Smooth muscle cell of the brain vasculature (primary cell): ENCODE measurements around the gene DOCK2.

ENCODE experiments used
- DNase-seq: peaks from one replicate; pipeline ENCODE4 v3.0.0-alpha.2; 2012; ENCODE audit warnings: low read depth, low spot score

DOCK2 gene

DNA sequence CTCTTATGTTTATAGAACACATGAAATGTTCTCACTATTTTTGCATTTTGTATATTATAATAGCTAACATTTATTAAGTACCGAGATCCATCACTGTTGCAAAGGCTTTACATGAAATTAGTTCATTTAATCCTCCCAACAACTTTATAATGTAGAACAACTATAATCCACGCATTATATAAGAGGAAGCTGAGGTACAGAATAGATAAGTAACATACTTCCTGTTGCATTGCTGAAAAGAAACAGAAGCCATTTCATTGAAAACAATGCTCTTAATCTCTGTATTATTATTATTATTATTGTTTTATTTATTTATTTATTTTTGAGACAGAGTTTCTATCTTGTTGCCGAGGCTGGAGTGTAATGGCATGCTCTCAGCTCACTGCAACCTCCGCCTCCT is 351.1 kb downstream of the DOCK2 start:
- DNase-seq: no peak

DNA sequence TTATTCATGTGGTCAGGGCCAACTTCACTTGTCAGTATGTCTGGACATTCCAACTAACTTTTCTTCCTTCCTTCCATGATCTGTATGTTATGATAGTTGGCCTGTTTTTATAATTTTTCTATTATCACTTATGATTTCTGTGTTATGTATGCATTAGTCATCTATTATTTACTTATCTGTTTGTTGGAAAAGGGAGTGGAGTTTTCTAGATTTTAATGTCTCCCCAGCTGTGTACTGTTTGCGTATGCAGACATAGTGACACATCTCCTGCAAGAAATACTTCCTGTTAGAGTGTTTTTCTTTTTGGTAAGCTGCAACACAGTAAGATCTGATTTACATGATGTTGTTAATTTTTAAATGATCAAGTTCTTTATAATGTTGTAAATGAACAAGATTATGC is 351.9 kb downstream of the DOCK2 start:
- DNase-seq: no peak

DNA sequence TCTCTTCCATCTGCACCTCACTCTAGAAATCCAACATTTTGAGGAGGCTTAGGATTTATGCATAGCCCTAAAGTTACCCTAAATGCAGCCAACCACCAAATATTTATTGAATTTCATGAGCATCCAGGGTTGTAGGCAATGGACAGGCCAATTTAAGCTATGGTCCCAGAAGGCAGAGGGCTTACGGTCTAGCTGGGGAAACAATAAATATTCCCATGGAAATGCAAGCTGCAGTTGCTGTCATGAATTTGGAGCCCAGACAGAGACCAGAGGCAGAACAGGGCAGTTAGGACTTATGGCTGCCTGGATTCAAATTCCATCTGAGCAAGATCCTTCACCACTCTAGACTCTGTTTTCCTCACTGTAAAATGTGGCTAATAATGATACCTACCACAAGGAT is 352.3 kb downstream of the DOCK2 start:
- DNase-seq: no peak

DNA sequence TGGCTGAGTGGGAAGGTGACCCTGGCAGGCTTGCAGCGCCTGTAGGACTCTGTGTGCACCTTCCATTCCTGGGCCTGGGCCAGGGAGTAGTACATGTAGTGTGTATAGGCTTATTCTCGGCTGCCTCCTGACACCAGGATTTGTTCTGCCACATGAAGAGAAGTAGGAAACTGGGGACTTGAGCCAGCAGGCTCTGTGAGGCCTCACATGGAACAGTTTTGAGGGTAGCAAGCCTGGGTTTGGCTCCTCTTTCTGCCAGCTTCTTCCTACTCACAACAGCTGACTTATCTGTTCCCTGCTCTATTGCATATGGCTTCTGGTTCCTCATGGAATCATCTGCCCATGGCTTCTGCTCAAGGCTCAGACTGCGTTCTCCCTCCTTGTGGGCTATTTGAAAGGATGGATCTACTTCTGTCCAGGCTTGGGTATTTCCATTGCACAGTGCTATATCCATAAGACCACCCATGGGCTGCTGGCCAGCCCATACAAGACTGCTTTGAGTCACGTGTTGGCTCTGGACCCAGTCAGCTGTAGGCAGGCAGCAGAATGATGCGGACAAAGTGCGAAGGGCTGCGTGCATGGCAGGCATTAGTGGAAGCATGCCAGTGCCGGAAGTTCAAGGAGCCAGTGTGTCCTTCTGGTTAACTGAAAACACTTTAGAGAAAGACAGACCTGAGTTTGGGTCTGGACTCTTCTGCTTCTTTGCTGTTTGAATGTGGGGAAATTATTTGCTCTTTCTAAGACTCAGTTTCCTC is 354.2 kb downstream of the DOCK2 start:
- no peak for DNase-seq

DNA sequence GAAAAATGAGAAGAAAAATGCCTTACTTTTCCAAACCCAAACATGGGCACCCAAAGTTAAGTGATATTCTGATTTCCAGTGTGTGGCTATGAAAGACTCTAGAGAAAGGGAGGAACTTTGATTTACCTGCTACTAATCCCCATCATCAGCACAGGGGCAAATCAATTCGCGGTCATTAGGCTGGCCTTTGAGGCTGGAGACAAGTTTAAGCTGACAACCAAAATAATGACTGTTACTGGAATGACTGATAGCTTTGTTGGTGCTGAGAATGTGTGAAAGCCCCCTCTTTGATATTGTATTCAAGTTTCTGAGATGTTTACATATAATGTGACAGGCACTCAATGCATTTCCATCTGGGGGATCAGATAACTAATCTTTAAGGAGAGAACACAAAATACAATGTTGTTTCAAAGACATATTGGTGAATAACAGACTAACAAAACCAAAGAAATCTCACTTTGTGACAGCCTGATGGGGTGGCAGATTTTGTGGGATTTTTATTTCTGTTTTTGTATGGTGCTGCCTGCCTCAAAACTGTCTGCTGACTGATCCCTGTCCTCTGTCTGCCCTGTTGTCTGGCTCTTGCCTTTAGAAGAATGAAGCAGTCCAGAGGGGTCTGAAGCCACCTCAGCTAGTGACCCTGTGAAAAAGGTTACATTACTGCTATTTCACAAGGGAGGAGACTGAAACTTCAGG is 355.9 kb downstream of the DOCK2 start:
- DNase-seq: no peak

DNA sequence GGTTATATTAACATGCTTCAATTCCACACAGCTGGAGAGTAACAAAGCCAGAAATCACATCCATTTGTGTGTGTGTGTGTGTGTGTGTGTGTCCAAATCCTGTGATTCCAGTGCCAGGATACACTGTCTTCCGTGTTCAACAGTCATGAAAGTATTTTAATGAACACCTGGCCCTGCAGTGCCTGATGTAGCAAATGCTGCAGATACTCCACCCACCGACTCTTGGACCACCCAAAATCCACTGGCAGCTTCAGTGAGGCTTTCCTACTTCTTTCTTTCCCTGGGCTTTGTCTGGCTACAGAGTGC is 356.4 kb downstream of the DOCK2 start:
- no peak for DNase-seq

DNA sequence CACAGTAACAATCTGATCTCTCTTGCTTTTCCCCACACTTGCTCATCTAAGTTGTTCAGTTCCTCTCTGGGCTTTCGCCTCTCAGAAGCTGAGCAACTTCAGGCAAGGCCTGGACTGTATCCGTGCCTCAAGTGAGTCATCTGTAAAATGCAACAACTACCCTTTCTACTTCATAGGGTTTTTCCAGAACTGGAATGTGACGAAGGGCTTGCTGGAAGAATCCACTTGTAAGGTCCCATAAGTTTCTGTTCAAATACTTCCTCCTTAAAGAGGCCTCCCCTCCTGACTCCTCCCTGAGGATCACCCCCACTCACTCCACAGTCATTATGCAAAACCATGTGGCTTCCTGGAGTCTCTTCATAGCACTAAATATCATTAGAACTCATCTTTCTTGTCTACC is 360.7 kb downstream of the DOCK2 start:
- no peak for DNase-seq

DNA sequence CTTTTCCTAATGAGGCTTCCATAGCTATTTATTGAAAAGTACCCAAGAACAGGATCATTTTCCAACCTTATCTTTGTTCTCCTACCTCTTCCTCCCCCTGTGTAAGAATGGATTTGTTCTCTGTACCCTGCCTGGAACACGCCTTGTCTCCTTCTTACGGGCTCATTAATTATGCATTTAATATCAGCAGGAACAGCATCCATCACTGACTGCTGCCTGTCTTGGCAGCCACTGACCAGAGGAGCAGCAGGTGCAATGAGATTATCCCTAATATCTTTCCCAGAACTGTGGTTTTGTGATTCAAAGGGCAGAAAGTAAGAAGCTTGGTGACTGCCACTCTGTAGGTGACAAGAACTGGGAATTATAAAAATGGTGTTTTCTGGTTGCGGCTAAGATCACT is 362.5 kb downstream of the DOCK2 start:
- DNase-seq: no peak

DNA sequence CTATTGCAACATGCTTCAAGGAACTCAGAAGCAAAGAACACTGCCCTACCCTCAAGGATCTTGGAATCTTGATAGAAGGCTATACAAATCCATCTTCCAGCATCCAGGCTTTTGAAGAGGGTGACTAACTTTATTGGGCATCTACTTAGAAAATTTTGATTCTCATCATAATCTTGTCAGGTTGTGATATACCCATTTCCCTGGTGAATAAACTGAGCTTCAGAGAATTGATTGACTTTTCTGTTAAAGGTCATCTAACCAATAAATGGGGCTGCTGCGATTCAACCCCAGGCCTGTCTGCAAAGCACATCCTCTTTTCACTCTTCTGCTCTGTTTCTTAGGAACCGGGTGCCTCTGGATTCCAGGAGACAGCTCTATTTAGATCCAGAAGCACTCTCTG is 363.1 kb downstream of the DOCK2 start:
- DNase-seq: no peak

DNA sequence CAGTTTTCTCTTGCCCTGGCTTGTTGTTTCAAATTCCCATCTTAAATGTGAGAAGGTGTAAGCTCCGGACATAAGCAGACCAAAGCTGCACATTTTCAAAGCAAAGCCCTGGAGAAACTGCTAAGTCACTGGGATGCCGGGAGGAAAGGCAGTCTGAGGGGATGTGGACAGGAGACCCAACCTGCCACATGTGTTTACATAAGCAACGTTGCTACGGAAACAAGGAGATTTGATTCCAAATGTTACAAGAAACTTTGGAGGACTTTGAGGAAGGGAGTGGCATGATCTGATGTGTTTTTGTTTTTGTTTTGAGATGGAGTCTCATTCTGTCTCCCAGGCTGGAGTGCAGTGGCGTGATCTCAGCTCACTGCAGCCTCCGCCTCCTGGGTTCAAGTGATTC is 368.9 kb downstream of the DOCK2 start:
- DNase-seq: no peak

DNA sequence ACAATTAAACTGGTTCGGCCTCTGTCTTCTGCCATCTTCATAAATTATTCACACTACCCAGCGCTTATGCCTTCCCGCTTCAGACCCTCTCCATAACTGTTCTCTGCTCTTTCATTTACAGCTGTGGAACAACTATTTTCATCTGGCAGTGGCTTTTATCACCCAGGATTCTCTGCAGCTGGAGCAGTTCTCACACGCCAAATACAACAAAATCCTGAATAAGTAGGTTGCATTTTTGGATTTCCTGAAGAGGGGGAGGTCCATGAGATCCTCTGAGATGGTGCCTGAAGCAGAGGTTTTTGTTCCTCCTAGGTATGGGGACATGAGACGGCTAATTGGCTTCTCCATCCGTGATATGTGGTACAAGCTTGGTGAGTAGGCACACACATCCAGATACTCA is 371.3 kb downstream of the DOCK2 start:
- DNase-seq: no peak

DNA sequence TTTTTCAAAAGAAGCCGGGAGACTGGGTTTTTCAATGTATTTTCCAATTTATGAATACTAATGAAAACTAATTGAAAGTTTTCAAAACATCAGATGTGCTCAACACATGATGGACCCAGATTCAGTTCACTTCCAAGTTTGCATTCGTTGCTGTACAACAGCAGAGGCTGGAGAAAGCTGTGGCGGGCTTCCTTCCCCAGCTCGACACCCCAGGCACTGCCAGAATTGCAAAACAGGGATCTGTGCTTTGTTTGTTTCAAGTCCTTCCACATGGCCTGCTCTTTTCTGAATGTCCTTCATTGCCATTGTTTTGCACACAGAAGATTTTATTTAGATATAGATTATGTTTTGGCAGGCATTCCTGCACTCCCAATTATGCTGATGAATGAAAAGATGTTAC is 373.5 kb downstream of the DOCK2 start:
- DNase-seq: no peak

DNA sequence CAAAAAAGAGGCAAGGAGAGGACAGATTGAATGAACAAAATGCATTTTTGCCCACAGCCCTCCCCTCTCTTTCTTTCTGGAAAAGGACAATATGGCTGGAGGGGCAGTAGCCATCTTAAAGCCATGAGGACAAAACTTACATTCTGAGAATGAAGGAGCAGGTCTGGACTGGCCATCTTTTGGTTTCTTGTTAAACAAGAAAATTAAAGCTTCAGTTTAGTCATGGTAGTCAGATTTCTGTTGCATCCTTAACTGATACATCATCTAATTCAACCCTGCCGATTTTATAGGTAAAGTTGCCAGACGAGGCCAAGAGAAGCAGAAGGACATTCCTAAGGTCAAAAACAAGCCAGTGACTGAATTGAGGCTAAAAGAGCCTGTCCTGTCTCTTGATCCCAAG is 374.7 kb downstream of the DOCK2 start:
- DNase-seq: no peak

DNA sequence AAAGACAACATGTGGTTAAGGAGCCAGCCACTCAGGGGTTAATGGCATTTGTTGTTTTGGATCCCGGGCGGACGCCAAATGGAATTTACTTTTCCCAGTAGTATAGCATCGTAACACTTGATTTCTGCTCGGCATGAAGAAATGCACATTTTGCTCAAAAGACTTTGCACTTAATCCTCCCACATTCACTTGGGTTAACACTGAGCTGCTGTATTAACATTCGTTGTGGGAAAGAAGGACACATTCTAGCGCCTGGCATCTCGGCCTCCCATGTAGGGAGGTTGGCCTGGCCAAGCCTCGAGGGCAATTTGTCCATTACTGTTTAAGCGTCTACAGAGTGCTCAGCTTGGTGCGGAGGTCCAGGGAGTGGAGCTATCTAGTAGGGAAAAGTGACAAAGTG is 375.5 kb downstream of the DOCK2 start:
- no peak for DNase-seq

DNA sequence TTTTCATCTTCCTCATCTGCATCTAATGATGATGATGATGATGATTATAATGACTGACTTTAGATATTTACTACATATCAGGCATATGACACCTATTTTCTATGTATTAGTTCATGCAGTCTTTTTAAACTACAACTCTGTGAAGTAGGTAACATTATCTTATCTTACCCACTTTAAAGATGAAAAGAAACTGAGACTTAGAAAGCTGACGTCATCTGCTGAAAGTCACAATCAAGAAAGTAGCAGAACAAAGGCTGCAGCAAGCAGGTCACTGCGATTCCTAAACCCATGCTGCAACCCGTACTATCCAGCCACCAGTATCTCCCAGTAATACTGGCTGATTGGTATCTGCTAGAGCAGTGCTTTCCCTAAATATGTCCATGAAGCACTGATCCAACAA is 383.3 kb downstream of the DOCK2 start:
- no peak for DNase-seq

DNA sequence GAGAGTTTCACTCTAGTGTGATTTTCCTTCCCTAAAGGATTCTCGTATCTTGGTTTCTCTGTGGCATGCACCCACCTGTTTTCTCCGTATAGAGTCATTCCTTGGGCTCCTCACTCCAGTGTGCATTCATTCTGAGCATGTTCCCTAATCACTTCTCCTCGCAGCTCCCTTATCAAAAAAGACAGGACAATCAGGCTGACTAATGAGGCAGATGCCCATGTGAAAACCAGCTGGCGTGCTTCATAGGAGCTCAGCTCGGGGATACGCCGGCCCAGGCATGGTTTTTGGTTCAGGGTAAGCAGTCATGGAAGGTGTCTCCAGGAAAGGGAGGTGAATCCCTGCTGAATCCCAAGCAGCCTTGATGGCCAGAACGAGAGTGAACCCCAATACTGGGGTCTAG is 384.4 kb downstream of the DOCK2 start:
- no peak for DNase-seq

DNA sequence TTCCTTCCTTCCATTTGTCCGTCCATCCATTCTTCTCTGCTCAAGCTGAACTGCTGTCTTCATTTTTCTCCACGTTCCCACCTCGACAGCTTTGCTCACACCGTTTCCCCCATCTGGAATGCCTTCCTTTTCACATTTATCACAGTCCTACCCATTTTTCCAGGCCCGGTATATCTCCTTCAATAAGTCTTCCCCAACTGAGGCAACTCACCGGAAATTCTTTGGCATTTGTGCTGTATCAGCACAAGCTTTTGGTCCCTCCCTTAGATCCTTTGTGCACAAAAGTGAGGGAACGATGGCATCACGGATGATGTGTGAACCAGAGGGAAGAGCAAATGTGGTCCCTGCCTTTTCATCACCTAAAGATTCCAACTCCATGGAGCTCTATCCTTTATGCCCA is 388.8 kb downstream of the DOCK2 start:
- DNase-seq: no peak

DNA sequence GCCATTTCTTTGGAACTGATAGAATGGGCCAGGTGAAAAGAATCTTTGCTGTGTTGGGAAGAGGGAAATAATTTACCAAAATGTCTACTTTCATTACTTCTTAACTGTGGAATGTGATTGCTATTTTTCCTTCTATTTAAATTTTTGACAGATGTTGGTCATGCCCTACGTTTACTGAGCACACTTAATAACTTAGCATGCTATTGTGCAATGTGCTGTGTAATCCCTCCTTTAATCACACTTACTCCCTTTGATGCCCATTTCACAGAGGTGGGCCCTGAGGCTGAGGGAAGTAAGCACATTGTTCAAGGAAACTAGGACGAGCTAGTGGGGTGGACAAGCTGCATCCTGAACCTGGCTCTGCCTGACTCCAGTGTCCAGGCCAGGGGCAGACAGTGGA is 391.0 kb downstream of the DOCK2 start:
- DNase-seq: no peak

DNA sequence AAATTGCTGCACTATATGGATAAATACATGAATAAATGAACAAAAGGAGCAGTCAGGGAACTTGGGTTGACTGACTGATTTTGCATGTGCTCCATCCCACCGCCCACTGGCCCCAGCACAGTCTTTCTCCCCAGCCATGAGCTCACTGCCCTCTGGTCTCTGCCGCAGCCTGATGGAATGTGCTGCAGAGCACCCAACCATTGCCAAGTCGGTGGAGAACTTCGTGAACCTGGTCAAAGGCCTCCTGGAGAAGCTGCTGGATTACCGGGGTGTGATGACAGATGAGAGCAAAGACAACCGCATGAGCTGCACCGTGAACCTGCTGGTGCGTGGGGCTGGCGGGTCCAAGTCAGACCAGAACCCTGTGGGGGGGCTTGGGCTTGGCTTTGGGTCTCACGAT is 397.2 kb downstream of the DOCK2 start:
- no peak for DNase-seq

DNA sequence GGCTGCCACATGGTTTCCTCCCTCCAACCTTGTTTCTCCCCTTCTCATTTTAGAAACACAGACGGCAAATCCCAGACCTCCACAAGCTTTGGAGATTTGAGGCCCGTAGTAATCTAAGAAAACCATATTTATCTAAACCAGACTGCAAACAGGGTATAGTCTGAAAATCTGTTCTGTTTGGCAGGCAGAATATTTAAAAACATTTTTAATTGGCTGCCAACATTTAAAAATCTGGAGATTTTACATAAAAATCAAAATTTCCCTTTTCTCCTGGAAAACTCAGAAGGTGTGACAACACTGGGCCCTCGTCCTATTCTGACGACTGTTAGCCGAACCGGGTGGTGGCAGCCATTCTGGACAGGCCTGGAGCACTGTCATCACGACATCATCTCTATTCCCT is 401.2 kb downstream of the DOCK2 start:
- no peak for DNase-seq

DNA sequence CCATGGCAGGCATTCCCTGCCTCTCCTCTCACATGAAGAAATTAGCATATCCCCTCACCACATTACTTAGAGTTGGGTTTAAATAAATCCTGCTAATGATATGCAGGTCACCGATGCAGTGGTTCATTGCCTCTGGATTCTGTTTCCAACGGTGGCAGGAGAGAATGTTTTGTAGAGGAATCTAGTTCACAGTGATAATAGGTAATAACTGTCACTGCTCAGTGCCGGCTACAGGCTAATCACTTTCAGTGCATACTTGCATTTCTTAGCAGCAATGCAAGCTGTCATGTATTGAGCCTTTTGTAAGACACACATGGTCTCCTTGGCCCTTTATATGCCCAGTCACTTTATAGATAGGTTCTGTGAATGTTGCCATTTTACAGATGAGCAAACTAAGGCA is 402.8 kb downstream of the DOCK2 start:
- no peak for DNase-seq

DNA sequence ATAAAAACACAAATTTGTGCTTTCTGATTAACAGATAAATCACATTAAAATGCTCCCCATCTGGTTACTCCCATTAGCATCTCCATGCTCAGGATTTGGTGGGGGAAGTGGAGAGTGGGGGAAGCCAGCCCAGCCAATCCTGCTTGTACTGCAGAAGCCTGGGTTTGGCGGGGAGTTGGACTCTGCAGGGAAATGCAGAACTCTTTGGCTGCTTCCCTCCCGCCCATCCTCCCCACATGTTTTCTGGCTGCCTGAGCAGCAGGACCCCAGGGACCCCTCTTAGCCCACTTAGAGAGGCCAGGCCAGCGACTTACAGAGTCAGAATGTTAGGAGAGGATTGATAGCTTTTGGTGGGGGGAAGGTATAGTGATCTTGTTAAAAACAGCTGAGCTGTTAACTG is 409.2 kb downstream of the DOCK2 start:
- no peak for DNase-seq

DNA sequence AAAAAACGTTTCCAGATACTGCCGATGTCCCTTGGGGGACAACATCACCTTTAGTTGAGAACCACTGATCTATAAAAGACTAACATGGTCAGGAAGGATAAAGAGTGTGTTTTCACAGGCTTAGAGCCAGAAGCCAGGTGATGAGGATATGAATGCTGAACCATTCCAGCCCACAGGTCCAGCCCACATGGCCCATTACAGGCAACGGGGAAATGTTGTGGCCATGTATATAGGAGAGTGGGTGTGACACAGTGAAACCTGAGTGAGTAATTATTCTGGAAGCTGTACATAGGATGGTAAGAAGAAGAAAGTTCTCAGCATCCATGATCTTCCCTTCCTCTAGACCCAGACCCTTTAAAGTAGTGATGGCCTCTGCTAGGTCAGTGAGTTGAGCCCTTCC is 412.6 kb downstream of the DOCK2 start:
- DNase-seq: no peak

DNA sequence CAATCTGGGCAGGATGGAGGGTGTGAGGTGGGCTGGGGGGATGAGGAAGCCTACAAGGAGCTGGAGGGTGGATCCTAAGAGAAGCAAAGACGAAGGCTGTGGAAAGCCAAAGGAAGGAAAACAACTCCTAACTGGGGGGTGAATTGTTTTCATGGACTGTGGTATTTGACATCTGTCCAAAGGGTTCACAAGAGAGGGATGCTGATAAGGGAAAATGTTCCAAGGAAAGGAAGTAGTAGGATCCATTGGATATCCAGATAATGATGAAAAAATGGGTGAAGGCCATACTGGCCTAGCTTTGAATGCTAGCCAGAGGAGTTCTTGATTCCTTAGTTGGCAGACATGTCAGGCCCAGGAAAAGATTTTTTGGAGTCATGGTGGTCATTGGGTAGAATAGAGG is 416.8 kb downstream of the DOCK2 start:
- DNase-seq: no peak
